B cell (primary cell): ENCODE measurements around the gene TEX9.

Experiments used
- CTCF ChIP-seq: fragments of 200-600 bp; IDR thresholded peaks from one replicate; pipeline ENCODE4 v1.8.0; 2022; ENCODE audit warnings: antibody characterized with exemption, mild to moderate bottlenecking
- EZH2 ChIP-seq: IDR thresholded peaks from 2 replicates; pipeline ENCODE4 v1.6.1; 2012; ENCODE audit warnings: borderline replicate concordance, low read depth, mild to moderate bottlenecking, moderate library complexity, low read length; ENCODE audit not compliant: insufficient read depth, poor library complexity, severe bottlenecking

- TF ChIP-seq CTCF (no peak), EZH2 (no peak)
Observed at GRCh38 chr15:56383010-56383409, 17.8 kb downstream of the TEX9 start.
